Measurements from ENCODE around the gene GRID2. TPM values are rescaled to one million over a fixed set of nuclear protein-coding genes. Genes with fewer than 3 reads are reported as not detected.

GRID2 gene
- total and polyA plus RNA-seq, 10 of the 15 experiments (the other 5 are each of a cell fraction or from before 2014, with no cell fraction given), result not detected

DNA sequence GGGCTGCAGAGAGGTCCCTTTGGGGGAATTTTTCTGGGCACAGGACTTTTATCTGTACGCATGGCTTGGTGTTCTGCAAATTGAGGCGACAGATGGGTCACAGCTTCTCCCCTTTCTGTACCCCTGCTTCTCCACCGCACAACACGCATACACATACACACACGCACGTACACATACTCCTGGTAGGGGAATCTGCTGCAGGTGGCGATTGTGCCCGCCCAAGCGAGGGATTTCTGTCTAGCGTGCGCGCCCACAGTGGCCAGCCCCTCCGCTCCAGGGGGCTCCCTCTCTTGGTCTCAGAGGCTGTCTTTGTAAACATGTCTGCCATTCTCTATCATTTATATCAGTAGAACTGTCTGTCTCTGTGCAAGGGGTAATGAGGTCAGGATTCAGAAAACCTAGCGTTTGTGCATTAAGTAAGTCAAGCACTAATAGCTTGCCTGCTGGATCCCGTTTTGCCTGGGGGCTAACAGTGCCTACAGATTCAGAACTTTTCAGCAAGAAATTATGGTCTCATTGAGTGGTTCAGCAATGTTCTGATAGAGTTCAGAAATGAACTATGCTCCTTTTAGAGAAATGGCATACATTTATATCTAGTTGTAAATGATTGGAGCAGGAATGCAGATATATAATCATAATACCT lies 2.2 kb downstream of the GRID2 start:
- in situ Hi-C loops (cut with MboI), result no loop called here
- ChIA-PET CTCF (interaction anchor here (0.9 kb wide), 1 partner anchor 14 kb away, joined by 3 read pairs; no protein-coding TSS in a partner anchor), RAD21 (ENCODE audit: unreplicated experiment) (no interaction called here), POLR2A (no interaction called here), SMC1A (ENCODE audit: uncharacterized antibody, unreplicated experiment) (no interaction called here)
- Histone ChIP-seq H3K27me3 (replicated peaks in 1 of 2; ENCODE audit: control insufficient read depth in 2 of 2, insufficient read depth in 2 of 2, low read length in 1 of 2) (peaks cover 2 to 19% of the 10 kb centered on the region in 2 experiments), H3K4me2 (ENCODE audit: control insufficient read depth, insufficient read depth) (no peak overlapping the region), H3K4me1 (ENCODE audit: control insufficient read depth, insufficient read depth, low read length) (no peaks in the 10 kb centered on the region), H3K36me3 (ENCODE audit: control insufficient read depth in 2 of 2, insufficient read depth in 2 of 2, low read length in 1 of 2) (no peaks in the 10 kb centered on the region), H3K79me2 (ENCODE audit: control insufficient read depth, insufficient read depth, low read length) (no peaks in the 10 kb centered on the region), H2AFZ (ENCODE audit: control insufficient read depth, low read depth, low read length) (no peak overlapping the region), H3K27ac (ENCODE audit: control insufficient read depth, insufficient read depth) (no peak overlapping the region), H3K9me3 (replicated peaks; ENCODE audit: control insufficient read depth, insufficient read depth, low read length) (no peaks in the 10 kb centered on the region), H3K4me3 (no peak overlapping the region), H4K20me1 (ENCODE audit: control insufficient read depth, insufficient read depth) (no peaks in the 10 kb centered on the region), H3K9ac (ENCODE audit: control insufficient read depth, insufficient read depth, low read length) (no peak overlapping the region)
- WGBS (ENCODE audit: insufficient coverage, insufficient replicate concordance, low lambda C conversion rate, missing lambda C conversion rate), result 35% methylated on average over 15 of the region's 15 CpGs
- no peak for TF ChIP-seq CBX3 (IDR thresholded peaks at IDR 0.05; ENCODE audit: borderline replicate concordance, low read depth)
- TF ChIP-seq, protein P1, sequence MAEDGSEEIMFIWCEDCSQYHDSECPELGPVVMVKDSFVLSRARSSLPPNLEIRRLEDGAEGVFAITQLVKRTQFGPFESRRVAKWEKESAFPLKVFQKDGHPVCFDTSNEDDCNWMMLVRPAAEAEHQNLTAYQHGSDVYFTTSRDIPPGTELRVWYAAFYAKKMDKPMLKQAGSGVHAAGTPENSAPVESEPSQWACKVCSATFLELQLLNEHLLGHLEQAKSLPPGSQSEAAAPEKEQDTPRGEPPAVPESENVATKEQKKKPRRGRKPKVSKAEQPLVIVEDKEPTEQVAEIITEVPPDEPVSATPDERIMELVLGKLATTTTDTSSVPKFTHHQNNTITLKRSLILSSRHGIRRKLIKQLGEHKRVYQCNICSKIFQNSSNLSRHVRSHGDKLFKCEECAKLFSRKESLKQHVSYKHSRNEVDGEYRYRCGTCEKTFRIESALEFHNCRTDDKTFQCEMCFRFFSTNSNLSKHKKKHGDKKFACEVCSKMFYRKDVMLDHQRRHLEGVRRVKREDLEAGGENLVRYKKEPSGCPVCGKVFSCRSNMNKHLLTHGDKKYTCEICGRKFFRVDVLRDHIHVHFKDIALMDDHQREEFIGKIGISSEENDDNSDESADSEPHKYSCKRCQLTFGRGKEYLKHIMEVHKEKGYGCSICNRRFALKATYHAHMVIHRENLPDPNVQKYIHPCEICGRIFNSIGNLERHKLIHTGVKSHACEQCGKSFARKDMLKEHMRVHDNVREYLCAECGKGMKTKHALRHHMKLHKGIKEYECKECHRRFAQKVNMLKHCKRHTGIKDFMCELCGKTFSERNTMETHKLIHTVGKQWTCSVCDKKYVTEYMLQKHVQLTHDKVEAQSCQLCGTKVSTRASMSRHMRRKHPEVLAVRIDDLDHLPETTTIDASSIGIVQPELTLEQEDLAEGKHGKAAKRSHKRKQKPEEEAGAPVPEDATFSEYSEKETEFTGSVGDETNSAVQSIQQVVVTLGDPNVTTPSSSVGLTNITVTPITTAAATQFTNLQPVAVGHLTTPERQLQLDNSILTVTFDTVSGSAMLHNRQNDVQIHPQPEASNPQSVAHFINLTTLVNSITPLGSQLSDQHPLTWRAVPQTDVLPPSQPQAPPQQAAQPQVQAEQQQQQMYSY (CRISPR knock-in tag; IDR thresholded peaks at IDR 0.05), result no peak
- no peak for TF ChIP-seq TCF12 (IDR thresholded peaks at IDR 0.05; ENCODE audit: low read depth, low read length)
- no peak for TF ChIP-seq CREM (IDR thresholded peaks at IDR 0.05; ENCODE audit: low read depth)
- TF ChIP-seq, protein P2, sequence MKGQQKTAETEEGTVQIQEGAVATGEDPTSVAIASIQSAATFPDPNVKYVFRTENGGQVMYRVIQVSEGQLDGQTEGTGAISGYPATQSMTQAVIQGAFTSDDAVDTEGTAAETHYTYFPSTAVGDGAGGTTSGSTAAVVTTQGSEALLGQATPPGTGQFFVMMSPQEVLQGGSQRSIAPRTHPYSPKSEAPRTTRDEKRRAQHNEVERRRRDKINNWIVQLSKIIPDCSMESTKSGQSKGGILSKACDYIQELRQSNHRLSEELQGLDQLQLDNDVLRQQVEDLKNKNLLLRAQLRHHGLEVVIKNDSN (IDR thresholded peaks at IDR 0.05; ENCODE audit: borderline replicate concordance, extremely low read length, insufficient read depth, low read depth, low read length), result no peak
- TF ChIP-seq FOXM1 (IDR thresholded peaks at IDR 0.05; ENCODE audit: low read depth, low read length), result no peak
- TF ChIP-seq STAT1 (conservative IDR thresholded peaks at IDR 0.05), result no peak
- TF ChIP-seq SIX5 (IDR thresholded peaks at IDR 0.05; ENCODE audit: low read depth, low read length, severe bottlenecking), result no peak
- TF ChIP-seq CHD2 (IDR thresholded peaks at IDR 0.05; ENCODE audit: borderline replicate concordance, low read depth, low read length), result no peak
- no peak for TF ChIP-seq NFIC (IDR thresholded peaks at IDR 0.05; ENCODE audit: low read depth, low read length)
- TF ChIP-seq ZSCAN29 (IDR thresholded peaks at IDR 0.05), result no peak
- TF ChIP-seq, protein P3, sequence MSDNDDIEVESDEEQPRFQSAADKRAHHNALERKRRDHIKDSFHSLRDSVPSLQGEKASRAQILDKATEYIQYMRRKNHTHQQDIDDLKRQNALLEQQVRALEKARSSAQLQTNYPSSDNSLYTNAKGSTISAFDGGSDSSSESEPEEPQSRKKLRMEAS (IDR thresholded peaks at IDR 0.05; ENCODE audit: low read depth, low read length), result no peak
- DNase-seq (ENCODE audit: low read depth, low spot score), result no peak
- intact Hi-C loops (cut with micrococcal nuclease; ENCODE audit: unreplicated experiment), result no loop called here
- no peak for FAIRE-seq
- ATAC-seq, result no peak
- no TSS peak for BruUV-seq (replicated peaks)

Measured in GM12878 (cell line).